ENCODE results near the gene CNGA2. TPM values are rescaled to one million over a fixed set of nuclear protein-coding genes. Genes with fewer than 3 reads are reported as not detected.
A peak's percentile ranks its signal among the peaks of the same experiment; 100 is the strongest.
"Not testable (repeated sequence)": the region's sequence is repeated elsewhere in the genome, so short reads cannot be mapped to it uniquely, and the experiment has no call there.

The CNGA2 gene
- not detected for polyA plus RNA-seq (ENCODE audit: insufficient read length)
- long read RNA-seq, donor 1 = 0 reads
- long read RNA-seq, donor 2 = 0 reads
- long read RNA-seq, donor 3 = 0 reads
- long read RNA-seq, donor 4 = 0 reads
- long read RNA-seq, donor 5 = 0 reads
- long read RNA-seq, donor 6 = 0 reads
- long read RNA-seq, donor 7 = 0 reads
- long read RNA-seq, donor 8 = 0 reads

GRCh38 chrX:151734446-151734845 is at the start of gene CNGA2:
Gene CNGA2, plus strand, starts transcription at chrX:151734746. Its CDS starts 3,738 bp downstream, at chrX:151738484.
- DNase-seq = no peak

- DNase-seq = no peak
Observed at GRCh38 chrX:151687635-151688034, 46.9 kb upstream of the CNGA2 start.

- no peak for DNase-seq
Observed at GRCh38 chrX:151688695-151689094, 45.9 kb upstream of the CNGA2 start.

GRCh38 chrX:151692825-151693224 is 41.7 kb upstream of the CNGA2 start:
- DNase-seq = no peak

GRCh38 chrX:151694121-151694520 is 40.4 kb upstream of the CNGA2 start:
- no peak for DNase-seq

- DNase-seq = peak; percentile 20
Observed at GRCh38 chrX:151694661-151695582, 39.6 kb upstream of the CNGA2 start, which contains the start of gene PRRG3. Gene PRRG3, plus strand, starts transcription at chrX:151695458. Its CDS starts 3,357 bp downstream, at chrX:151698815.

- DNase-seq = no peak
Observed at GRCh38 chrX:151695583-151696340, 38.8 kb upstream of the CNGA2 start.

GRCh38 chrX:151697082-151697481 is 37.5 kb upstream of the CNGA2 start:
- DNase-seq = not testable (repeated sequence)

GRCh38 chrX:151697522-151697921 is 37.0 kb upstream of the CNGA2 start:
- DNase-seq = no peak

- DNase-seq = no peak
Observed at GRCh38 chrX:151698485-151698884, 36.1 kb upstream of the CNGA2 start.

GRCh38 chrX:151699746-151700145 is 34.8 kb upstream of the CNGA2 start:
- DNase-seq = no peak

- DNase-seq = no peak
Observed at GRCh38 chrX:151700581-151700980, 34.0 kb upstream of the CNGA2 start.

GRCh38 chrX:151701071-151701470 is 33.5 kb upstream of the CNGA2 start:
- no peak for DNase-seq

- no peak for DNase-seq
Observed at GRCh38 chrX:151701531-151701930, 33.0 kb upstream of the CNGA2 start.

GRCh38 chrX:151702026-151702714 is 32.4 kb upstream of the CNGA2 start:
- no peak for DNase-seq

GRCh38 chrX:151702741-151703340 is 31.7 kb upstream of the CNGA2 start:
- no peak for DNase-seq

GRCh38 chrX:151703487-151703886 is 31.1 kb upstream of the CNGA2 start:
- DNase-seq = no peak

GRCh38 chrX:151704041-151704663 is 30.4 kb upstream of the CNGA2 start:
- DNase-seq = no peak

GRCh38 chrX:151708821-151709220 is 25.7 kb upstream of the CNGA2 start:
- no peak for DNase-seq

- DNase-seq = no peak
Observed at GRCh38 chrX:151710457-151710856, 24.1 kb upstream of the CNGA2 start.

- DNase-seq = no peak
Observed at GRCh38 chrX:151711154-151711553, 23.4 kb upstream of the CNGA2 start.
